ENCODE data around the gene NPAS3. TPM values are rescaled to one million over a fixed set of nuclear protein-coding genes. Genes with fewer than 3 reads are reported as not detected.

NPAS3 gene
- total RNA-seq, 1 experiment from 2014 or later, result 0.36 TPM

DNA sequence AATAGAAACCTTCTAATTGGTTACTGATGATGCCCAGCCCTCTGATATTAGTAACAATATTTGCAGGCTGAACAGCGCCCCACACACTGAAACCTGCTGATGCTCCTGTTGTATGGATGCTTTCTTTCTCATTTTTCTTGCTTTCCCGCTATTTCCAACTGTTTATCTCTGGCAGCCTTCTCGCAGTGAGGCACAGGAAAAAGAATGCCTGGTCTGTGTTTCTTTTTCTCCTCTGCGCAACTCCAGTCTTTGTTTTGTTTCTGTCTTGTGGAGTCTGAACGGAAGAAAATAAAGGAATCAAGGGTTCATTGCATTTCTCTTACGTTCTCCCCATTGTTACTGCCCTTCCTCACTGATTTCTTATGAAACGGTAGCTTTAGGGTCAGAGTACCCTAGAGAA is 561.0 kb downstream of the NPAS3 start:
- Histone ChIP-seq H3K9ac (ENCODE audit: low read length) (no peak overlapping the region), H3F3A (ENCODE audit: low read length, unreplicated experiment) (no peaks in the 10 kb centered on the region), H3K4me3 (ENCODE audit: low read length) (no peak overlapping the region), H2AFZ (ENCODE audit: low read length) (no peak overlapping the region), H3K9me2 (replicated peaks; ENCODE audit: low read length) (no peaks in the 10 kb centered on the region), H3K36me3 (ENCODE audit: low read depth, low read length) (no peaks in the 10 kb centered on the region), H3K79me2 (ENCODE audit: low read length) (no peaks in the 10 kb centered on the region), H3K27ac (ENCODE audit: low read length) (no peak overlapping the region), H3K9me3 (ENCODE audit: low read length) (no peaks in the 10 kb centered on the region), H3K4me1 (ENCODE audit: insufficient read depth, low read length) (no peaks in the 10 kb centered on the region), H3K4me2 (ENCODE audit: low read length) (no peak overlapping the region), H3K27me3 (ENCODE audit: low read length) (peaks cover 6% of the 10 kb centered on the region; the same call in 1 of the 2 replicates), H4K20me1 (ENCODE audit: low read length) (no peaks in the 10 kb centered on the region)
- POLR2A ChIA-PET (ENCODE audit: unreplicated experiment), result no interaction called here
- DNase-seq (no peak), ATAC-seq (no peak)
- BruUV-seq (replicated peaks), result no TSS peak
- CTCF ChIA-PET, result no interaction called here
- intact Hi-C loops (cut with micrococcal nuclease), result no loop called here
- TF ChIP-seq EZH2phosphoT487 (IDR thresholded peaks at IDR 0.05; ENCODE audit: borderline replicate concordance, low read length), result no peak
- TF ChIP-seq, protein P1, sequence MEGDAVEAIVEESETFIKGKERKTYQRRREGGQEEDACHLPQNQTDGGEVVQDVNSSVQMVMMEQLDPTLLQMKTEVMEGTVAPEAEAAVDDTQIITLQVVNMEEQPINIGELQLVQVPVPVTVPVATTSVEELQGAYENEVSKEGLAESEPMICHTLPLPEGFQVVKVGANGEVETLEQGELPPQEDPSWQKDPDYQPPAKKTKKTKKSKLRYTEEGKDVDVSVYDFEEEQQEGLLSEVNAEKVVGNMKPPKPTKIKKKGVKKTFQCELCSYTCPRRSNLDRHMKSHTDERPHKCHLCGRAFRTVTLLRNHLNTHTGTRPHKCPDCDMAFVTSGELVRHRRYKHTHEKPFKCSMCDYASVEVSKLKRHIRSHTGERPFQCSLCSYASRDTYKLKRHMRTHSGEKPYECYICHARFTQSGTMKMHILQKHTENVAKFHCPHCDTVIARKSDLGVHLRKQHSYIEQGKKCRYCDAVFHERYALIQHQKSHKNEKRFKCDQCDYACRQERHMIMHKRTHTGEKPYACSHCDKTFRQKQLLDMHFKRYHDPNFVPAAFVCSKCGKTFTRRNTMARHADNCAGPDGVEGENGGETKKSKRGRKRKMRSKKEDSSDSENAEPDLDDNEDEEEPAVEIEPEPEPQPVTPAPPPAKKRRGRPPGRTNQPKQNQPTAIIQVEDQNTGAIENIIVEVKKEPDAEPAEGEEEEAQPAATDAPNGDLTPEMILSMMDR (conservative IDR thresholded peaks at IDR 0.05; ENCODE audit: low read depth, low read length), result no peak
- TF ChIP-seq EZH2 (IDR thresholded peaks at IDR 0.05; ENCODE audit: low read length, unreplicated experiment), result no peak

DNA sequence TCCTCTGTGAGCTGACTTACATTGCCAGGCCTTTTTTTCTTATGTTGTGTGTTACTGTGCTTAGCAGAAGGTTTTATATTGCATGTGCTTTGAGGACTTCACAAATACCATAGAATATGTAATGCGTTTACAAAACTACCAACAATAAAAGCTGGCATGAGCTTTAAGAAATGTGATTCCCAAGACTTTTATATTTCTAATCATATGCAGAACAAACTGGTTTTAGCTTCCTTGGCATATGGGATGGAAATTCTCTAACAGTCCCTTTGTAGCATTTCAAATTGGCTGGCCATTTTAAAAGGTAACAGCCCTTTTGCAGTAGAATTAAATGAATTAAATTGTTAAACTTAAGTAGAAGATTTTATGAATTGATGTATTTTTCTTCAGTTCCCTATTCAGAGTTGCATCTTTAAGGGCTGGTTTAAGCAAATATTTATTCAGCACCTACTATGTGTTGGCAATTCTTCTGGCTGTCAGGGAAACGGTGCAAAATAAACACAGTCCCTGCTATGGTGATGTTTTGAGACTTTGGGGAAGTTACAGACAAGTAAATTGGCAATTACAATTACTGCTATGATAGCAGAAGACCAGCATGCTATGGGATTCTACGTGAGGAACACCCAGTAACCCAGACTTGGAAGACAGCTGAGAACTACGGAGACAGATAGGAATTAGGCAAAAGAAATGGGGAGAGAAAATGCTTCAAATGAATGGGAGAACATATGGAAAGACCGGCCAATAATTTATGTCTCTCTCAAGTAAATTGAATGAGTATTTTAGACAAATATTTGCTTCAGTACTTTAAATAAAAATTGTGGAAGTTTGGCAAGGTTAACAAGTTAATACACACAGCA is 565.8 kb downstream of the NPAS3 start:
- intact Hi-C loops (cut with micrococcal nuclease), result no loop called here
- H2AFZ ChIP-seq (ENCODE audit: low read length), result no peak overlapping the region
- H3K9me2 ChIP-seq (replicated peaks; ENCODE audit: low read length), result no peaks in the 10 kb centered on the region
- ATAC-seq, result no peak
- ChIA-PET POLR2A (ENCODE audit: unreplicated experiment) (no interaction called here), CTCF (no interaction called here)
- H3K4me1 ChIP-seq (ENCODE audit: insufficient read depth, low read length), result peaks cover 16% of the 10 kb centered on the region
- 0 out of 2 replicates have a peak, but pooled peaks cover 4% of the 10 kb centered on the region for H3K27me3 ChIP-seq (ENCODE audit: low read length)
- H3K27ac ChIP-seq (ENCODE audit: low read length), result no peak overlapping the region
- no peaks in the 10 kb centered on the region for H3K9me3 ChIP-seq (ENCODE audit: low read length)
- no peaks in the 10 kb centered on the region for H3F3A ChIP-seq (ENCODE audit: low read length, unreplicated experiment)
- H3K36me3 ChIP-seq (ENCODE audit: low read depth, low read length), result no peaks in the 10 kb centered on the region
- no peak for DNase-seq
- H3K4me3 ChIP-seq (ENCODE audit: low read length), result no peak overlapping the region
- TF ChIP-seq EZH2 (IDR thresholded peaks at IDR 0.05; ENCODE audit: low read length, unreplicated experiment) (no peak), EZH2phosphoT487 (IDR thresholded peaks at IDR 0.05; ENCODE audit: borderline replicate concordance, low read length) (no peak)
- TF ChIP-seq, protein P1 (conservative IDR thresholded peaks at IDR 0.05; ENCODE audit: low read depth, low read length), result no peak
- no peaks in the 10 kb centered on the region for H3K79me2 ChIP-seq (ENCODE audit: low read length)
- no peaks in the 10 kb centered on the region for H4K20me1 ChIP-seq (ENCODE audit: low read length)
- H3K4me2 ChIP-seq (ENCODE audit: low read length), result no peak overlapping the region
- no peak overlapping the region for H3K9ac ChIP-seq (ENCODE audit: low read length)
- BruUV-seq (replicated peaks), result no TSS peak

Measured in PC-3 (cell line).